Mucosa of gallbladder (tissue), 1 donor: ENCODE results near the gene SDK2. TPM values are rescaled to one million over a fixed set of nuclear protein-coding genes. Genes with fewer than 3 reads are reported as not detected.
A peak's percentile ranks its signal among the peaks of the same experiment; 100 is the strongest.

Source experiments
- DNase-seq: peaks from one replicate; pipeline ENCODE4 v3.0.0-alpha.2; 2020; ENCODE audit warnings: low spot score
- total RNA-seq: library from RNA; stranded (reverse); gene quantifications from one replicate; pipeline ENCODE4 v1.2.1, GENCODE V29; 2021
- donor health status: DM: no; HTN: no; CAD: no.

SDK2 gene
- total RNA-seq, 1 donor from 2014 or later: 12.9 TPM

DNA sequence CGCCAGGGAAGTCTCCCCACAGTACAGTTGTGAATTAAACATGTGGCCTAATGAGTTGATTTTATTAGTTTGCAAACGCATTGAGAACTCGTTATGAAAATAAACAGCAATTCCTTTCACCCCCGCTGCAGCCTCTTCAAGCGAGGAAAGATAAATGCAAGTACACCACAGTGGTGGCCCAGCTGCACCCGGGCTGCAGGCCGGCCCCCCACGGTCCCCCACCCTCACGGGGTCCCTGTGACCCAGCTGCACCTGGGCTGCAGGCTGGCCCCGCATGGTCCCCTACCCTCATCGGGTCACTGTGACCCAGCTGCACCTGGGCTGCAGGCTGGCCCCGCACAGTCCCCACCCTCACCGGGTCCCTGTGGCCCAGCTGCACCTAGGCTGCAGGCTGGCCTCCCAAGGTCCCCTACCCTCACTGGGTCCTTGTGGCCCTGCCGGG, 32.2 kb downstream of the SDK2 start:
- DNase-seq: no peak

GRCh38 chr17:73611630-73612029, 32.6 kb downstream of the SDK2 start:
- no peak for DNase-seq

GRCh38 chr17:73610331-73610911, 33.8 kb downstream of the SDK2 start:
- DNase-seq: no peak

GRCh38 chr17:73609758-73610157, 34.5 kb downstream of the SDK2 start:
- no peak for DNase-seq

DNA sequence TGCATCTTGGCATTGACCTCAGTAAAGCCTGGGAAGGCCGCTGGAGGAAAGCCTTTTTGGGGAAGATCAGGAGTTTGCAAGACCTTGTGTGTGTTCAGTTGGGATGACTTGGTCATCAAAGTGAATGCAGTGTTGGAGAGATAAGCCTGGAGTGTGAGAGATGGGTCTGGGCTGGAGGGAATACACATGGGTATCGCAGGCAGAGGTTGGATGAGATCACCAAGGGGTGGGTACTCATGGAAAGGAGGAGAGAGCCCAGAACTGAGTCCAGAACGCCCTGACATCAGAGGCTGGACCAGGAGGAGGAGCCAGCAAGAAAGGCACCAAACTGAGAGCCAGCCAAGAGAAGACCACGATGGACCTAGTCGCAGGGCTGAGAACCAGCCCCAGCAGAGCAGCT, 35.2 kb downstream of the SDK2 start:
- no peak for DNase-seq

GRCh38 chr17:73605444-73605843, 38.8 kb downstream of the SDK2 start:
- no peak for DNase-seq

- no peak for DNase-seq
These were observed 39.8 kb downstream of the SDK2 start for GRCh38 chr17:73604476-73604875.

- no peak for DNase-seq
These were observed 40.3 kb downstream of the SDK2 start for GRCh38 chr17:73603971-73604370.

- DNase-seq: no peak
These were observed 44.0 kb downstream of the SDK2 start for GRCh38 chr17:73600103-73600871.

DNA sequence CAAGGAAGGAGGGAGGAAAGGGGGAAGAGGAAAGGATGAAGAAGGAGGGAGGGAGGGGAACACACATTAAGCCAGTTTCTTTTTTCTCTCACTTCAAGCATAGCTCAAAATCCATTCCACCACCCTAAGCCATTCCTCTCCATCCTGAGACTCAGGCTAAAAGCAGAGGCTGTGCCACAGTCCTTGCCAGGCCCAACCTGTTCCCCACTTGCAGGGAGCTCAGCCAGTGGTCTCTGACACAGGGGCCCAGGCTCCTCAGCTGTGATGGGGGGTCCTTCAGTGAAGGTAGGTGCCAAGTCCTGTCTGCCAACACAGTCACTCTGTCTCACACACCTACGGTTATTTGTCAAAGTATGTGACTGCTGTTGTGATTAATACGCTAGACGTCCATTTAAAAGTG, 44.6 kb downstream of the SDK2 start:
- DNase-seq: no peak

DNA sequence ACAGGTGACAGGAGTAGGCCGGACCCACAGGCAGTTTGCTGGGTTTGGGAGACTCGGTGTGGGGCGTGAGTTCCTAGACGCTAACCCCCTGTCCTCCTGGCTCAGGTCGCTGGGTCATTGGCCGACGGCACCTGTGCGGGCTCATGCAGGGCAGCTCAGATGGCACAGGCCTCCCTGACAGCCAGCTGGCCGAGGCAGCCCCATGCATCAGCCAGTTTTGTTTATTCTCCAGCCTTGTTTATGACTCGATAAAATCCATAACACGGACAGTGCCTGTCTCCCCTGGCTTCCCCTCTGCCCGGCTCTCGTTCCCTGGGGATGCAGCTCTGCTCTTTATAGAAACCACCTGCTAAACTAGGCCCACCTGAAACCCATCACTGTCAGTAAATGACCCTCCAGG, 46.0 kb downstream of the SDK2 start:
- no peak for DNase-seq

GRCh38 chr17:73595931-73596330, 48.3 kb downstream of the SDK2 start:
- no peak for DNase-seq

DNA sequence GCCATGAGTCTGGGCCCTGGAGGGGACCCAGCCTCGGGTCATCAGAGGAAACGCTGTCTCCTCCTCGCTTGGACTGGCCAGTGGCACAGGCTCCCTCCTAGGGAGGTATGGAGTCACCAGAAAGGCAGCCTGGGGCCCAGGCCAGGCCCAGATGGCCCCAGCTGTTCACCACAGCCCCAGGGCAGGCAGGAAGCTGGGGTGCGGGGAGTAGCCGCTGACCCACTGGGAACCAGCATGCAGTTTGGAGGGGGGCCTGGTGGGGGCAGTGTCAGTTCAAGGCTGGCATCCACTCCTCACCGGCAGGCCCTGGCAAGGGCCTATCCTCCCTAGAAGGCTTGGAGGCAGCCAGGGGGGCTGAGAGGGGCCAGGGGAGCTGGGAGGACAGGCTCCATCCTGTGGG, 48.8 kb downstream of the SDK2 start:
- DNase-seq: peak; percentile 21

DNA sequence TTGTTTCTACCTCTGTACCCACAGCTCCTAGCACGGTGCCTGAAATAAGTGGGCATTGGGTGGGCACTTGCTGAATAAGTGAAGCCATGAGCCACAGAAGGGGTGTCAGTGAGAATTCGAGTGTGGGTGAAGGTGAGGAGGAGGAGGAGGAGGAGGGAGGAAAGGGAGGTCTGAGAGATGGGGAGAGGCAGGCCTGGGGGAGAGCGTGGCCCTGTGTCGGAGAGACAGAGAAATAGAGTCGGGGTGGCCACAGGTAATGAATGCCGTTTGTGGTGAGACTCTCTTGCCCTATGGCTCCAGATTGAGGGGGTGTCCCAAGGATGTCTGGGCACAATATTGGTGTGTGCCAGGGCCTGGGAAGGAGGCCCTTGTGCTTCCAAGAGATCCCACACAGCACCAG, 49.2 kb downstream of the SDK2 start:
- no peak for DNase-seq

DNA sequence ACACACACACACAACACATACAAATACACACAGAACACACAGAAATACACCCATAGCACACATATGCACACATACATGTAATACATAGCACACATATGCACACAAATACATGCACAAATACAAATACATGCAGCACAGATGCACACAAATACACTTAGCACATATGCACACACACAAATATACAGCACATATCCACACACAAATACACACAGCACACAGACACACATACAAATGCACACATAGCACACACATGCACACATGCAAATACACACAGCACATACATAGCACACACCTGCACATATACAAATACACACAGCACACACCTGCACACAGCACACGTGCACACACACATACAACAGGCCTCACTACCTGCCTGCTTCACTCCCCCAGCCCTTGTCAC, 49.6 kb downstream of the SDK2 start:
- no peak for DNase-seq

- DNase-seq: no peak
These were observed 50.2 kb downstream of the SDK2 start for GRCh38 chr17:73594025-73594424.

GRCh38 chr17:73593249-73593965, 50.8 kb downstream of the SDK2 start:
- no peak for DNase-seq

DNA sequence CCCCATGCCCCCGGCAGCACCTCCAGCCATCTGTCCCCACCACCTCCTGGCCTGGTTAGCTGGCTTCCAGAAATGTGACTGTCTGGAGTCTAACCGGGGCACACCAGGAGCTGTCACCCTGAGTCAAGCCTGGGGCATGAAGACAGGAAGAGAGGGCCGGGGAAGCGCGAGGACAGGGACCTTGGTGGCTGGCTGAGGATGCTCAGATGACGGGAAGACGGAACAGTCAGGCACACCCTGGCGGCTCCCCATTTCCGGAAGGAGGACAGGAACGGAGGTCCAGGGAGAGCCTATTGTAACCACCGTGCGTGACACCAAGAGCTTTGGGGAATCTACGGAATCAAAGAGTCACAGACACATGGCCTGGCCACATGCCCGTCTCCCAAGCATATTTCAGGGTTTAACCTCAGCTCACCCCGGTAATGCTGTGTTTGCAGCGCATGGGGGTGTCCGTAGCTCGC, 51.7 kb downstream of the SDK2 start:
- no peak for DNase-seq

DNA sequence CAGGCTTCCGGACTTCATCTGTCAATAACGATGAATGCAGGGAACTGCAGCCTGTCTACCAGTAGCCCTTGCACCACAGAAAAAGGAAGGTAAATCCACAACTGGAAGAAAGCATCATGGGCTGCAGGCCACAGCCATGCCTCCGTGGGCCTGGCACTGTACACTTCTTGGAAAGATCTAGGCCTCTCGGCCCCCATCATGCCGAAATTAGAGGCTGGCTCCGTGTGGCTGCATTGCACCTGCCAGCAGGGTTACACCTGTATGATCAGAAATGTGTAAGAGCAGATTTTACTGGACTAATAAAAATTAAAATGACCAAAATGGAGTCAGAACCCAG, 52.2 kb downstream of the SDK2 start:
- no peak for DNase-seq

- no peak for DNase-seq
These were observed 52.8 kb downstream of the SDK2 start for GRCh38 chr17:73591296-73592078.

GRCh38 chr17:73589363-73589980, 54.8 kb downstream of the SDK2 start:
- DNase-seq: no peak

DNA sequence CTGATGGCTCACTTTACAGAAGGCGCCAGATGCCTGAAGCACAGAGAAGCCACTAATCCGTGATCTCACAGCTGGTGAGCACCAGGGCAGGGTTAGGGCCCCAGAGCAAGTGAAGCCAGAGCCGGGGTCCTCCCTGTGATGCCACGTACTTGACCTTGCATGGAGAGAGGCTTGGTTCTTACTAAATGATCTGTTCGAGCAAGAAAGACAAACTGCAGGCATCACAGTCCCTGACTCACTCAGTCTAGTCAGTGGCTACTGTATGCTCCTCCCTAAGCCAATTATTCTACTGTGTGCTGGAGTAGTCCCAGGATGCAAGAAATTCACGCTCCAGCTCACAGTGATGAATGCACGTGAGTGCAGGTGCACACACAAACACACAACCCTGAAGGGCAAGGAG, 55.4 kb downstream of the SDK2 start:
- DNase-seq: no peak
